BE2C (cell line): ENCODE results near the gene TECTB.
A peak's percentile ranks its signal among the peaks of the same experiment; 100 is the strongest.

Experiments
- DNase-seq: peaks from one replicate; pipeline ENCODE4 v3.0.0-alpha.2; 2020
- H3K27me3 ChIP-seq: fragments of 250-450 bp; sonication (Bioruptor Pico); 2 replicates; pipeline ENCODE4 v1.5.1; 2020; ENCODE audit warnings: mild to moderate bottlenecking
- H3K36me3 ChIP-seq: fragments of 250-450 bp; sonication (Bioruptor Pico); 2 replicates; pipeline ENCODE4 v1.5.1; 2020; ENCODE audit warnings: mild to moderate bottlenecking
- H3K4me1 ChIP-seq: fragments of 250-450 bp; sonication (Bioruptor Pico); 2 replicates; pipeline ENCODE4 v1.5.1; 2020
- H3K4me3 ChIP-seq: 2 replicates; pipeline ENCODE4 v1.5.1; 2011; ENCODE audit warnings: low read depth, low read length
- H3K9me3 ChIP-seq: fragments of 250-450 bp; sonication (Bioruptor Pico); 2 replicates; pipeline ENCODE4 v1.5.1; 2020
- TF ChIP-seq, protein P1 (sequence below): IDR thresholded peaks from 2 replicates; pipeline ENCODE4 v1.5.1; 2012; ENCODE audit warnings: mild to moderate bottlenecking, low read depth, low read length

TECTB gene

DNA sequence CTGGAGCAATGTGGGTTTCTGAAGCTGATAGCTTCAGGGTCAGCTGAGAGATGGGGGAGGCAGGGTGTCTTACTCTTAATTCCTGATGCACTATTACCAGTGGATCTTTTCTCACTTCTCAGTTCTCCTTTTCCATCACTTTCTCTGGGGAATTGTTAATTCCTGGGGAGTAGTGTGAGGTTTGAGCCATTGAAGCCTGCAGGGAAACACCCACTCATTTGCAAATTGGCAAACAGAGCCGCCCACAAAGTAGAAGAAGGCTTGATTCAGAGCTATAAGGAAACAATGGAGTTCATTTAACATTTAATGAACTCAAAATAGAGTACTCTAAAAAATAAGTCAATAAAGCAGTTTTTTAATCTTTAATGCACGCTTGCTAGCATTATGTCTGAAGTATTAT, 4.3 kb upstream of the TECTB start:
- Histone ChIP-seq H3K36me3 (no peaks in the 10 kb centered on the region), H3K9me3 (no peaks in the 10 kb centered on the region), H3K4me1 (no peaks in the 10 kb centered on the region), H3K4me3 (no peak overlapping the region), H3K27me3 (no peaks in the 10 kb centered on the region)
- no peak for DNase-seq
- TF ChIP-seq, protein P1, sequence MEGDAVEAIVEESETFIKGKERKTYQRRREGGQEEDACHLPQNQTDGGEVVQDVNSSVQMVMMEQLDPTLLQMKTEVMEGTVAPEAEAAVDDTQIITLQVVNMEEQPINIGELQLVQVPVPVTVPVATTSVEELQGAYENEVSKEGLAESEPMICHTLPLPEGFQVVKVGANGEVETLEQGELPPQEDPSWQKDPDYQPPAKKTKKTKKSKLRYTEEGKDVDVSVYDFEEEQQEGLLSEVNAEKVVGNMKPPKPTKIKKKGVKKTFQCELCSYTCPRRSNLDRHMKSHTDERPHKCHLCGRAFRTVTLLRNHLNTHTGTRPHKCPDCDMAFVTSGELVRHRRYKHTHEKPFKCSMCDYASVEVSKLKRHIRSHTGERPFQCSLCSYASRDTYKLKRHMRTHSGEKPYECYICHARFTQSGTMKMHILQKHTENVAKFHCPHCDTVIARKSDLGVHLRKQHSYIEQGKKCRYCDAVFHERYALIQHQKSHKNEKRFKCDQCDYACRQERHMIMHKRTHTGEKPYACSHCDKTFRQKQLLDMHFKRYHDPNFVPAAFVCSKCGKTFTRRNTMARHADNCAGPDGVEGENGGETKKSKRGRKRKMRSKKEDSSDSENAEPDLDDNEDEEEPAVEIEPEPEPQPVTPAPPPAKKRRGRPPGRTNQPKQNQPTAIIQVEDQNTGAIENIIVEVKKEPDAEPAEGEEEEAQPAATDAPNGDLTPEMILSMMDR, result no peak

DNA sequence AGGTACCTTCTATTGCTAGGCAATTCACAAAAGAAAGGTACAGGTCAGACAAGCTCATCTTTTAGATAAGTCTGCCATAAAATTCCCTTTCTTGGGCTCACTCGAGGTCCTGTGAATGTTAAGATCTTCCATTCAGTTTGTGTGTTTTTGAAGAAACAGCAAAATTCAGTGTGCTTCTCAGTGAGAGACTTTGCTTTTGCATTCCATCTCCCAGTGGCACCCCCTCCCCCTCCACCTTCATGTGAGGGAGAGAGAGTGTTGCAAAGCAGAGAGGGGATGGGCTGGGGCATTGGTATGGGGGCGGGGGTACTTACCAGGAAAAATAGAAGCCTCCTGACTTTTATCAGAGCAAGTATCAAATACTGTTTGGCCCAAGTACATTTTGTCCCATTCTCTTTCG, 3.8 kb upstream of the TECTB start:
- TF ChIP-seq, protein P1, result no peak
- H3K9me3 ChIP-seq, result no peaks in the 10 kb centered on the region
- no peak overlapping the region for H3K4me3 ChIP-seq
- H3K27me3 ChIP-seq, result no peaks in the 10 kb centered on the region
- no peaks in the 10 kb centered on the region for H3K36me3 ChIP-seq
- no peak for DNase-seq
- no peaks in the 10 kb centered on the region for H3K4me1 ChIP-seq

DNA sequence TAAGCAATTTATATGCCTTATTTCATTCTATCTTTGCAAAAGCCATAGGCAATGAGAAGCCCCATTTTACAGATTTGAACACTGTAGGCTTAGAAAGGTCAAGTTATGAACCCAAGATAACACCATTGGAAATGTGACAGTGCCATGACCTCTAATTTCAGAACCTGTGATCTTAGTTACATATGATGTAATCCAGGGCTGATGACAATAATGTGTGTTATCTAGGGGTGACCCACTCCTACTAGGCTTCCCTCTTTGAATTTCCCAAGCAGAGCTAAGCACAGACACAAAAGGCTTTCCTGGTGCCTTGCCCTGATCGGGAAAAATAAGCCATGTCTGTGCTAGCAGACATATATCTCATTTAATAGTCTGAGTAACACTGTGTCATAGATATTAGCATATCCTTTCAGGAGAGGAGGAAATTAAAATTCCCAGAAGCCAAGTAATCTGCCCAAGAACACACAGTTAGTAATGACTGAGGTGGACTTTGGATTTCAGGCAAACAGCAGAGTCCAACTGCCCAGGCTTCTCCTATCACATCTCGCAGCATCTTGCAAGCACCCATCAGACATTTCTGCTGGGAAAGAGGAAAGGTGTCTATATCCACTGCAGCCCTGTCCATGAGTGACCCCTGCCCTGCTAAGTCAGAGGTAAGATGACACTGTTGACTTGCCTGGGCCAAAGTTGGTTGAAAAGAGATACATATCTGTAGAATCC, 2.8 kb upstream of the TECTB start:
- no peaks in the 10 kb centered on the region for H3K9me3 ChIP-seq
- H3K36me3 ChIP-seq, result no peaks in the 10 kb centered on the region
- H3K4me3 ChIP-seq, result no peak overlapping the region
- H3K27me3 ChIP-seq, result no peaks in the 10 kb centered on the region
- TF ChIP-seq, protein P1, result no peak
- no peaks in the 10 kb centered on the region for H3K4me1 ChIP-seq
- DNase-seq, result no peak

DNA sequence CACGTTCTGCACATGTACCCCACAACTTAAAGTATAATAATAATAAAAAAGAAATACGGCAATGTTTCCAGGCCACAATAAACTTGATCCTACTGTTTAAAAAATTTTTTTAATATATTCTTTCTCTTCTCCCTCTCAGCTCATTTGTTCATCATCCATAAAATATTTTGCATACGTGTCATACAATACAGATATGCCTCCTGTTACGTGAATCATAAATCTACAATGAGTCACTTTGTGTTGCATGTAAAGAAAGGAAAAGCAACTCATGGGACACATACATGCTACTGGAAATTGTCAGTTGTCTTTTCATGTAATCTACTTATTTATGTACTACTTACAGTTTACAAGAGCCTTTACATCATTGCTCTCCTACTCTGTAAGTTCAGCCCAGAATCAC, 1.1 kb upstream of the TECTB start:
- TF ChIP-seq, protein P1, result no peak
- no peak overlapping the region for H3K4me3 ChIP-seq
- no peaks in the 10 kb centered on the region for H3K27me3 ChIP-seq
- H3K4me1 ChIP-seq, result no peaks in the 10 kb centered on the region
- H3K36me3 ChIP-seq, result no peaks in the 10 kb centered on the region
- H3K9me3 ChIP-seq, result no peaks in the 10 kb centered on the region
- DNase-seq, result no peak

DNA sequence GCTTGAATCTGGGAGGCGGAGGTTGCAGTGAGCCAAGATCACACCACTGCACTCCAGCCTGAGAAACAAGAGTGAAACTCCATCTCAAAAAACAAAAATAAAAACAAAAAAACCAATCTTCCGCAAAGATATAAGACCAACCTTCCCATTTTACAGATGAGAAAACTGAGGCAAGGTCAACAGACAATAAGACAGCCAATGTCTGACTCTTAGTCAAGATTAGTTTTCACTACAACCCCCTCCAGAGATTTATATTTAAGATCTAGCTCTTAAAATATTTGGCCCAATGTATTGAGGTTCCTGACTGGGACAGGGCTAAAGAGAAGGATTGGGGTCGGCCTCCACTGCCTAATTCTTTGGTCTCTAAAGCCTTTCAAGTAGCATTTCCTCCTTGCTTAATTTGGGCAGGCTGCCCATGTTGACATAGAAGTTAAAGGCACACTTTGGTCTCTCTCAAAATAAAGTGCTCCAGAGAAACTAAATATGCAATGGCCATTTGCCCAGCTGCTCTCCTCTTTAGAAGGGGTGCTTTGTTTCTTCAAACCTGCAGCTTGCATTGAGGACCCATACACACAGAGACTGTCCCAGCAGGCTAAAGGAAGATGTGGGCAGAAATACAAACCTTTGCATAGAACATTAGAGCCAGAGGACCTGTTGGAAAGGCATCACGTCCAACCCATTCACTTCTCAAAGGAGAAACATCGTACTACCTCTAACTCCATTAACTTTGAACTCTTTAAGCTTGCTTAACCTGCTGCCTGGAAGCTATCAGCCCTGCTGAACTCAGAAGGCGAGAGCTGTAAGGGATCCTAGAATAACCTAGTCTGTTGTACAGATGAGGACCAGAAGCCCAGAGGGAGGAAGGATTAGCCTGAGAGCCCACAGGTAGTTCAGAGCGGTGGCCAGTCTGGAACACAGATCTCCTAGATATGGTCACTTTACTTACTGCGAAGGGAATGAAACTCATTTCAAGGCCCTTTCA, 3.9 kb downstream of the TECTB start:
- Histone ChIP-seq H3K27me3 (no peaks in the 10 kb centered on the region), H3K9me3 (no peaks in the 10 kb centered on the region), H3K4me3 (0 out of 2 replicates have a peak overlapping the region, but pooled peaks have one; percentile 23), H3K4me1 (peaks cover 10% of the 10 kb centered on the region), H3K36me3 (no peaks in the 10 kb centered on the region)
- DNase-seq, result no peak
- TF ChIP-seq, protein P1, result no peak

DNA sequence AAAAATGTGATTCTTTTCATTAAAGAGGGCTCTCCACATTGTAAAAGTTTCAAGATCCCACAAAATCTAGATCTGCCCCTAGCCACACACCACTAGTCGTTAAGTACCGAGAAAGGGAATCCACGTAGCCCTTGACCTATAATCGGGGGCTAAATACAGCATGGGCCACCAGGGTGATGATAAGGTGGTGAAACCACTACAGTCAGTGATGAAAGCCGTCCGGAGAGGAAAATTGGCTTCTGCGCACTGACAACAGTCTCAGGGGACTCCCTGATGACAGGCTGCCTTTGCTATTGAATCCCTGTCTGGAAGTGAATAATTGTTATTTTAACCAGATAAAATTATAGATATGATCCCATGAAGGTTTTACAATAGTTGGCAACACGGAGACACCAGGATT, 4.6 kb downstream of the TECTB start:
- peak; percentile 59 for DNase-seq
- 0 out of 2 replicates have a peak overlapping the region, but pooled peaks have one; percentile 23 for H3K4me3 ChIP-seq
- peaks cover 10% of the 10 kb centered on the region for H3K4me1 ChIP-seq
- H3K9me3 ChIP-seq, result no peaks in the 10 kb centered on the region
- H3K27me3 ChIP-seq, result no peaks in the 10 kb centered on the region
- H3K36me3 ChIP-seq, result no peaks in the 10 kb centered on the region
- TF ChIP-seq, protein P1, result peak; percentile 6; the same call in 1 of the 2 replicates
